Memory B cell (primary cell): ENCODE data around the gene EFCC1.

Source experiments
- ATAC-seq: fragments of 150-1000 bp; cut with Tn5 transposase; 2 replicates; pipeline ENCODE4 v1.10.0; 2021; ENCODE audit warnings: low read depth, mild to moderate bottlenecking, moderate library complexity
- DNase-seq, 2 donors: peaks; one replicate each; pipeline ENCODE4 v3.0.0; 2022; ENCODE audit warnings: low spot score in 2 of 2
- H3K27ac Mint-ChIP-seq: one replicate; pipeline ENCODE4 v1.8.0; 2022; ENCODE audit warnings: mild to moderate bottlenecking, moderate library complexity, mixed read lengths
- H3K27me3 Mint-ChIP-seq: one replicate; pipeline ENCODE4 v1.8.0; 2022; ENCODE audit warnings: mixed read lengths
- H3K36me3 Mint-ChIP-seq: one replicate; pipeline ENCODE4 v1.8.0; 2022; ENCODE audit warnings: mild to moderate bottlenecking, mixed read lengths
- H3K4me1 Mint-ChIP-seq: one replicate; pipeline ENCODE4 v1.8.0; 2022; ENCODE audit warnings: mixed read lengths
- H3K4me3 Mint-ChIP-seq: one replicate; pipeline ENCODE4 v1.8.0; 2022; ENCODE audit warnings: mild to moderate bottlenecking, moderate library complexity, mixed read lengths
- H3K9me3 Mint-ChIP-seq: one replicate; pipeline ENCODE4 v1.8.0; 2022; ENCODE audit warnings: mixed read lengths

EFCC1 gene

GRCh38 chr3:129014793-129015345, 13.8 kb downstream of the EFCC1 start:
- H3K4me1 Mint-ChIP-seq: peaks cover 31% of the 10 kb centered on the region
- H3K27me3 Mint-ChIP-seq: no peaks in the 10 kb centered on the region
- H3K9me3 Mint-ChIP-seq: peaks cover 2% of the 10 kb centered on the region
- DNase-seq (no peak), ATAC-seq (no peak)
- H3K4me3 Mint-ChIP-seq: no peak overlapping the region
- no peaks in the 10 kb centered on the region for H3K36me3 Mint-ChIP-seq
- H3K27ac Mint-ChIP-seq: peak overlapping the region; percentile 99

- Mint-ChIP-seq H3K9me3 (peaks cover 2% of the 10 kb centered on the region), H3K36me3 (no peaks in the 10 kb centered on the region), H3K4me1 (peaks cover 31% of the 10 kb centered on the region), H3K4me3 (peak overlapping the region; percentile 49), H3K27me3 (no peaks in the 10 kb centered on the region), H3K27ac (peak overlapping the region; percentile 99)
- ATAC-seq (no peak), DNase-seq (no peak)
Observed at GRCh38 chr3:129015388-129016105, 14.4 kb downstream of the EFCC1 start.

GRCh38 chr3:129016356-129016719, 15.2 kb downstream of the EFCC1 start:
- peak; percentile 71 for ATAC-seq
- H3K27me3 Mint-ChIP-seq: no peaks in the 10 kb centered on the region

GRCh38 chr3:129016720-129017483, 15.8 kb downstream of the EFCC1 start:
- peak overlapping the region; percentile 99 for H3K27ac Mint-ChIP-seq
- no peaks in the 10 kb centered on the region for H3K27me3 Mint-ChIP-seq
- no peaks in the 10 kb centered on the region for H3K36me3 Mint-ChIP-seq
- H3K4me3 Mint-ChIP-seq: peak overlapping the region; percentile 43
- peak; percentile 76 to 83 for DNase-seq
- ATAC-seq: peak; percentile 77
- peaks cover 31% of the 10 kb centered on the region for H3K4me1 Mint-ChIP-seq
- H3K9me3 Mint-ChIP-seq: peaks cover 2% of the 10 kb centered on the region

More at GRCh38 chr3:129016356-129016719, 15.2 kb downstream of the EFCC1 start:
- Mint-ChIP-seq H3K4me3 (peak overlapping the region; percentile 30), H3K4me1 (peaks cover 31% of the 10 kb centered on the region), H3K27ac (peak overlapping the region; percentile 99), H3K36me3 (no peaks in the 10 kb centered on the region), H3K9me3 (peaks cover 2% of the 10 kb centered on the region)
- DNase-seq: peak; percentile 70 to 85

GRCh38 chr3:129017484-129017899, 16.4 kb downstream of the EFCC1 start:
- ATAC-seq (no peak), DNase-seq (no peak)
- H3K4me3 Mint-ChIP-seq: peak overlapping the region; percentile 65
- no peaks in the 10 kb centered on the region for H3K36me3 Mint-ChIP-seq
- H3K4me1 Mint-ChIP-seq: peaks cover 31% of the 10 kb centered on the region
- H3K27ac Mint-ChIP-seq: peak overlapping the region; percentile 99
- peaks cover 2% of the 10 kb centered on the region for H3K9me3 Mint-ChIP-seq
- no peaks in the 10 kb centered on the region for H3K27me3 Mint-ChIP-seq

- no peak overlapping the region for H3K4me3 Mint-ChIP-seq
- peaks cover 2% of the 10 kb centered on the region for H3K9me3 Mint-ChIP-seq
- ATAC-seq (no peak), DNase-seq (no peak)
- H3K27ac Mint-ChIP-seq: peak overlapping the region; percentile 99
- H3K27me3 Mint-ChIP-seq: no peaks in the 10 kb centered on the region
- H3K36me3 Mint-ChIP-seq: no peaks in the 10 kb centered on the region
- H3K4me1 Mint-ChIP-seq: peaks cover 31% of the 10 kb centered on the region
Observed at GRCh38 chr3:129018271-129018670, 17.2 kb downstream of the EFCC1 start.

- peaks cover 2% of the 10 kb centered on the region for H3K9me3 Mint-ChIP-seq
- no peaks in the 10 kb centered on the region for H3K36me3 Mint-ChIP-seq
- H3K4me1 Mint-ChIP-seq: peaks cover 31% of the 10 kb centered on the region
- H3K27me3 Mint-ChIP-seq: no peaks in the 10 kb centered on the region
- DNase-seq (no peak), ATAC-seq (no peak)
- H3K4me3 Mint-ChIP-seq: no peak overlapping the region
- H3K27ac Mint-ChIP-seq: peak overlapping the region; percentile 99
Observed at GRCh38 chr3:129018751-129019150, 17.6 kb downstream of the EFCC1 start.

- H3K27ac Mint-ChIP-seq: peak overlapping the region; percentile 99
- ATAC-seq (no peak), DNase-seq (no peak)
- no peak overlapping the region for H3K4me3 Mint-ChIP-seq
- peaks cover 2% of the 10 kb centered on the region for H3K9me3 Mint-ChIP-seq
- peaks cover 31% of the 10 kb centered on the region for H3K4me1 Mint-ChIP-seq
- no peaks in the 10 kb centered on the region for H3K27me3 Mint-ChIP-seq
- no peaks in the 10 kb centered on the region for H3K36me3 Mint-ChIP-seq
Observed at GRCh38 chr3:129019266-129019665, 18.2 kb downstream of the EFCC1 start.

GRCh38 chr3:129020691-129021090, 19.6 kb downstream of the EFCC1 start:
- DNase-seq: no peak
- Mint-ChIP-seq H3K4me3 (no peak overlapping the region), H3K27me3 (no peaks in the 10 kb centered on the region), H3K27ac (no peak overlapping the region), H3K36me3 (no peaks in the 10 kb centered on the region), H3K4me1 (peaks cover 24% of the 10 kb centered on the region), H3K9me3 (peaks cover 2% of the 10 kb centered on the region)
- ATAC-seq: no peak

GRCh38 chr3:129021140-129021551, 20.0 kb downstream of the EFCC1 start:
- ATAC-seq: no peak
- H3K9me3 Mint-ChIP-seq: peaks cover 2% of the 10 kb centered on the region
- H3K27ac Mint-ChIP-seq: peak overlapping the region; percentile 62

GRCh38 chr3:129022114-129023007, 21.3 kb downstream of the EFCC1 start:
- no peak for DNase-seq
- H3K36me3 Mint-ChIP-seq: no peaks in the 10 kb centered on the region
- ATAC-seq: no peak
- no peak overlapping the region for H3K4me3 Mint-ChIP-seq
- no peaks in the 10 kb centered on the region for H3K9me3 Mint-ChIP-seq
- peak overlapping the region; percentile 62 for H3K27ac Mint-ChIP-seq
- no peaks in the 10 kb centered on the region for H3K27me3 Mint-ChIP-seq
- H3K4me1 Mint-ChIP-seq: peaks cover 21% of the 10 kb centered on the region

More at GRCh38 chr3:129021140-129021551, 20.0 kb downstream of the EFCC1 start:
- no peak overlapping the region for H3K4me3 Mint-ChIP-seq
- no peak for DNase-seq
- peaks cover 22% of the 10 kb centered on the region for H3K4me1 Mint-ChIP-seq
- no peaks in the 10 kb centered on the region for H3K27me3 Mint-ChIP-seq
- no peaks in the 10 kb centered on the region for H3K36me3 Mint-ChIP-seq

- H3K36me3 Mint-ChIP-seq: no peaks in the 10 kb centered on the region
- no peaks in the 10 kb centered on the region for H3K9me3 Mint-ChIP-seq
- H3K4me3 Mint-ChIP-seq: no peak overlapping the region
- no peak for DNase-seq
- no peak overlapping the region for H3K27ac Mint-ChIP-seq
- no peak for ATAC-seq
- H3K27me3 Mint-ChIP-seq: no peaks in the 10 kb centered on the region
- peaks cover 15% of the 10 kb centered on the region for H3K4me1 Mint-ChIP-seq
Observed at GRCh38 chr3:129023008-129023358, 21.9 kb downstream of the EFCC1 start.

GRCh38 chr3:129023909-129024308, 22.8 kb downstream of the EFCC1 start:
- H3K4me1 Mint-ChIP-seq: peaks cover 9% of the 10 kb centered on the region
- H3K4me3 Mint-ChIP-seq: no peak overlapping the region
- no peaks in the 10 kb centered on the region for H3K27me3 Mint-ChIP-seq
- no peak overlapping the region for H3K27ac Mint-ChIP-seq
- H3K9me3 Mint-ChIP-seq: no peaks in the 10 kb centered on the region
- ATAC-seq (no peak), DNase-seq (no peak)
- H3K36me3 Mint-ChIP-seq: no peaks in the 10 kb centered on the region
